ENCODE data around the gene INHBB.
"Not testable (repeated sequence)": the region's sequence is repeated elsewhere in the genome, so short reads cannot be mapped to it uniquely, and the experiment has no call there.

INHBB gene

GRCh38 chr2:120317180-120317533, 28.8 kb upstream of the INHBB start:
- no peak for DNase-seq (ENCODE audit: low read depth)
- Histone ChIP-seq H3K4me3 (ENCODE audit: low read length) (no peak overlapping the region), H3K9me3 (ENCODE audit: control insufficient read depth, low read length) (no peaks in the 10 kb centered on the region), H3K9ac (ENCODE audit: low read length) (no peak overlapping the region), H3K36me3 (ENCODE audit: control insufficient read depth, insufficient read depth, low read length, severe bottlenecking) (no peaks in the 10 kb centered on the region), H3K4me1 (ENCODE audit: control insufficient read depth, insufficient read depth, low read length) (peaks cover 13% of the 10 kb centered on the region), H3K27me3 (replicated peaks; ENCODE audit: control insufficient read depth, insufficient read depth, low read length) (peaks cover 22% of the 10 kb centered on the region)

- Histone ChIP-seq H3K27me3 (replicated peaks; ENCODE audit: control insufficient read depth, insufficient read depth, low read length) (peaks cover 22% of the 10 kb centered on the region), H3K9me3 (ENCODE audit: control insufficient read depth, low read length) (no peaks in the 10 kb centered on the region), H3K4me1 (ENCODE audit: control insufficient read depth, insufficient read depth, low read length) (peaks cover 13% of the 10 kb centered on the region), H3K9ac (ENCODE audit: low read length) (no peak overlapping the region), H3K36me3 (ENCODE audit: control insufficient read depth, insufficient read depth, low read length, severe bottlenecking) (no peaks in the 10 kb centered on the region), H3K4me3 (ENCODE audit: low read length) (no peak overlapping the region)
- DNase-seq (ENCODE audit: low read depth), result no peak
These were observed 28.0 kb upstream of the INHBB start for GRCh38 chr2:120317916-120318315.

- H3K36me3 ChIP-seq (ENCODE audit: control insufficient read depth, insufficient read depth, low read length, severe bottlenecking), result no peaks in the 10 kb centered on the region
- no peak overlapping the region for H3K4me3 ChIP-seq (ENCODE audit: low read length)
- DNase-seq (ENCODE audit: low read depth), result peak; percentile 54
- no peaks in the 10 kb centered on the region for H3K9me3 ChIP-seq (ENCODE audit: control insufficient read depth, low read length)
- peaks cover 17% of the 10 kb centered on the region for H3K4me1 ChIP-seq (ENCODE audit: control insufficient read depth, insufficient read depth, low read length)
- H3K27me3 ChIP-seq (replicated peaks; ENCODE audit: control insufficient read depth, insufficient read depth, low read length), result peaks cover 22% of the 10 kb centered on the region
- no peak overlapping the region for H3K9ac ChIP-seq (ENCODE audit: low read length)
These were observed 27.3 kb upstream of the INHBB start for GRCh38 chr2:120318626-120319025.

GRCh38 chr2:120319123-120319522, 26.8 kb upstream of the INHBB start:
- H3K36me3 ChIP-seq (ENCODE audit: control insufficient read depth, insufficient read depth, low read length, severe bottlenecking), result no peaks in the 10 kb centered on the region
- no peaks in the 10 kb centered on the region for H3K9me3 ChIP-seq (ENCODE audit: control insufficient read depth, low read length)
- no peak for DNase-seq (ENCODE audit: low read depth)
- peaks cover 19% of the 10 kb centered on the region for H3K27me3 ChIP-seq (replicated peaks; ENCODE audit: control insufficient read depth, insufficient read depth, low read length)
- H3K4me1 ChIP-seq (ENCODE audit: control insufficient read depth, insufficient read depth, low read length), result peaks cover 17% of the 10 kb centered on the region
- no peak overlapping the region for H3K9ac ChIP-seq (ENCODE audit: low read length)
- H3K4me3 ChIP-seq (ENCODE audit: low read length), result no peak overlapping the region

- peaks cover 17% of the 10 kb centered on the region for H3K4me1 ChIP-seq (ENCODE audit: control insufficient read depth, insufficient read depth, low read length)
- H3K36me3 ChIP-seq (ENCODE audit: control insufficient read depth, insufficient read depth, low read length, severe bottlenecking), result no peaks in the 10 kb centered on the region
- no peaks in the 10 kb centered on the region for H3K9me3 ChIP-seq (ENCODE audit: control insufficient read depth, low read length)
- no peak overlapping the region for H3K9ac ChIP-seq (ENCODE audit: low read length)
- no peak overlapping the region for H3K4me3 ChIP-seq (ENCODE audit: low read length)
- peaks cover 19% of the 10 kb centered on the region for H3K27me3 ChIP-seq (replicated peaks; ENCODE audit: control insufficient read depth, insufficient read depth, low read length)
- DNase-seq (ENCODE audit: low read depth), result no peak
These were observed 26.1 kb upstream of the INHBB start for GRCh38 chr2:120319686-120320317.

GRCh38 chr2:120320318-120320851, 25.6 kb upstream of the INHBB start:
- no peak for DNase-seq (ENCODE audit: low read depth)

GRCh38 chr2:120320887-120321556, 24.9 kb upstream of the INHBB start:
- H3K4me3 ChIP-seq (ENCODE audit: low read length); H3K9ac ChIP-seq (ENCODE audit: low read length); H3K36me3 ChIP-seq (ENCODE audit: control insufficient read depth, insufficient read depth, low read length, severe bottlenecking); H3K9me3 ChIP-seq (ENCODE audit: control insufficient read depth, low read length); DNase-seq (ENCODE audit: low read depth): not testable (repeated sequence)
- peaks cover 19% of the 10 kb centered on the region for H3K27me3 ChIP-seq (replicated peaks; ENCODE audit: control insufficient read depth, insufficient read depth, low read length)
- peaks cover 17% of the 10 kb centered on the region for H3K4me1 ChIP-seq (ENCODE audit: control insufficient read depth, insufficient read depth, low read length)

More at GRCh38 chr2:120320318-120320851, 25.6 kb upstream of the INHBB start:
- Histone ChIP-seq H3K27me3 (replicated peaks; ENCODE audit: control insufficient read depth, insufficient read depth, low read length) (peaks cover 19% of the 10 kb centered on the region), H3K9me3 (ENCODE audit: control insufficient read depth, low read length) (no peaks in the 10 kb centered on the region), H3K36me3 (ENCODE audit: control insufficient read depth, insufficient read depth, low read length, severe bottlenecking) (no peaks in the 10 kb centered on the region), H3K4me1 (ENCODE audit: control insufficient read depth, insufficient read depth, low read length) (peaks cover 17% of the 10 kb centered on the region), H3K9ac (ENCODE audit: low read length) (no peak overlapping the region), H3K4me3 (ENCODE audit: low read length) (no peak overlapping the region)

- H3K4me1 ChIP-seq (ENCODE audit: control insufficient read depth, insufficient read depth, low read length), result peaks cover 17% of the 10 kb centered on the region
- no peaks in the 10 kb centered on the region for H3K9me3 ChIP-seq (ENCODE audit: control insufficient read depth, low read length)
- H3K4me3 ChIP-seq (ENCODE audit: low read length), result no peak overlapping the region
- no peaks in the 10 kb centered on the region for H3K36me3 ChIP-seq (ENCODE audit: control insufficient read depth, insufficient read depth, low read length, severe bottlenecking)
- no peak overlapping the region for H3K9ac ChIP-seq (ENCODE audit: low read length)
- peaks cover 19% of the 10 kb centered on the region for H3K27me3 ChIP-seq (replicated peaks; ENCODE audit: control insufficient read depth, insufficient read depth, low read length)
- DNase-seq (ENCODE audit: low read depth), result no peak
These were observed 24.1 kb upstream of the INHBB start for GRCh38 chr2:120321721-120322284.

- no peaks in the 10 kb centered on the region for H3K9me3 ChIP-seq (ENCODE audit: control insufficient read depth, low read length)
- no peaks in the 10 kb centered on the region for H3K36me3 ChIP-seq (ENCODE audit: control insufficient read depth, insufficient read depth, low read length, severe bottlenecking)
- peaks cover 17% of the 10 kb centered on the region for H3K4me1 ChIP-seq (ENCODE audit: control insufficient read depth, insufficient read depth, low read length)
- no peak overlapping the region for H3K4me3 ChIP-seq (ENCODE audit: low read length)
- H3K9ac ChIP-seq (ENCODE audit: low read length), result no peak overlapping the region
- DNase-seq (ENCODE audit: low read depth), result no peak
- peaks cover 19% of the 10 kb centered on the region for H3K27me3 ChIP-seq (replicated peaks; ENCODE audit: control insufficient read depth, insufficient read depth, low read length)
These were observed 23.6 kb upstream of the INHBB start for GRCh38 chr2:120322329-120322728.

GRCh38 chr2:120323214-120323613, 22.7 kb upstream of the INHBB start:
- Histone ChIP-seq H3K9ac (ENCODE audit: low read length) (no peak overlapping the region), H3K4me1 (ENCODE audit: control insufficient read depth, insufficient read depth, low read length) (peaks cover 17% of the 10 kb centered on the region), H3K9me3 (ENCODE audit: control insufficient read depth, low read length) (no peaks in the 10 kb centered on the region), H3K27me3 (replicated peaks; ENCODE audit: control insufficient read depth, insufficient read depth, low read length) (peaks cover 19% of the 10 kb centered on the region), H3K36me3 (ENCODE audit: control insufficient read depth, insufficient read depth, low read length, severe bottlenecking) (no peaks in the 10 kb centered on the region), H3K4me3 (ENCODE audit: low read length) (peak overlapping the region; percentile 30)
- peak; percentile 70 for DNase-seq (ENCODE audit: low read depth)

- no peak for DNase-seq (ENCODE audit: low read depth)
- no peak overlapping the region for H3K9ac ChIP-seq (ENCODE audit: low read length)
- H3K4me1 ChIP-seq (ENCODE audit: control insufficient read depth, insufficient read depth, low read length), result peaks cover 15% of the 10 kb centered on the region
- no peak overlapping the region for H3K4me3 ChIP-seq (ENCODE audit: low read length)
- peaks cover 24% of the 10 kb centered on the region for H3K27me3 ChIP-seq (replicated peaks; ENCODE audit: control insufficient read depth, insufficient read depth, low read length)
- H3K9me3 ChIP-seq (ENCODE audit: control insufficient read depth, low read length), result no peaks in the 10 kb centered on the region
- no peaks in the 10 kb centered on the region for H3K36me3 ChIP-seq (ENCODE audit: control insufficient read depth, insufficient read depth, low read length, severe bottlenecking)
These were observed 22.0 kb upstream of the INHBB start for GRCh38 chr2:120323807-120324399.
